Right hindlimb (tissue), 1 donor: ENCODE results near the gene NRXN3.

Experiments
- DNase-seq: peaks from one replicate; pipeline ENCODE4 v3.0.0-alpha.2; 2018

NRXN3 gene

DNA sequence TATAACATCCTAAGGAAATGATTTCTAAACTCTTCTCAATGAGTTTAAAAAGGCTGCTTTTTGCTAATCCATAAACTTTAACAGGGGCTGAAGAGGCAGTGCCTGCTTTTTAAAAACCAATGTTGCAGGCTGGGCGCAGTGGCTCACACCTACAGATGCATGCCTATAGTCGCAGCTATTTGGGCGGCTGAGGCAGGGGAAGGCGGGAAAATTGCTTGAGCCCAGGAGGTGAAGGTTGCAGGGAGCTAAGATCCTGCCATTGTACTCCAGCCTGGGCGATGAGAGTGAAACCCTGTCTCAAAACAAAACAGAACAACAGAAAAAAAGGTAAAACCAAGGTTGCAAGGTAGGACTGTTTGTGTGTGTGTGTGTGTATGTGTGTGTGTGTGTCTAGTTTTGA is 1509.9 kb downstream of the NRXN3 start:
- DNase-seq = no peak

DNA sequence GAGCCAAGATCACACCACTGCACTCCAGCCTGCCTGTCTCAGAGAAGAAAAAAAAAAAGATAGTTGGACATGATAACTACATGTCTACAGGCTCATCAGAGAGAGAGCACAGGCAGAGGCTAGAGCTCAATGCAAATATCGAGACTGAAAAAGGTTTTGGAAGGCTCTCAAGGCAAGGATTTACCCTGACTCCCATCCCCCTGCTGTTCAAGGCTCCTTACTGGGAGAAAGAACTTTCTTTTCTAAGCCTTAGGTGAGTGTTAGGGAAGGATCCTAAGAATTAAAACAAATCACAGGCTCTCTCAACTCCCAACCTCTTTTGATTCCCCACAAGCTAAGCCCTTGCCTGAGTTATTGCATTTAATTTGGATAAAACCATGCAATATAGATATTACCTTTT is 1516.0 kb downstream of the NRXN3 start:
- no peak for DNase-seq

DNA sequence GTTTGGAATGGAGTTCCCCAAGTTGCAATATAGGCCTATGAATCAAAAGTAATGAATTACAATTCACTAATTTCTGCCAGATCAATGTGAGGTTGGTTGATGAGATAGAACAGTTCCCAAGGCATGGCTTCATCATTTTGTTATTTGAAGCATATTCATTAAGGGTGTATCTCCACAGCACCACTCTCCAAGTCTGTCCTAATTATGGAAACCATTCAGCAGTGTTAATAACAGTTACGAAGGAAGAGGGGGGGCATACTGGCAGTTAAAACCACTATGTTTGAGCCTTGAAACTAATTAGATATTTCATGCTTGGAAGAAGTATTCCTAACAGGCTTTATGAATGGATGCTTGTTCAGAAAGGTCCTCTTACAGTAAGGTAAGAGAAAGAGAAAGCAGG is 1520.8 kb downstream of the NRXN3 start:
- DNase-seq = no peak

DNA sequence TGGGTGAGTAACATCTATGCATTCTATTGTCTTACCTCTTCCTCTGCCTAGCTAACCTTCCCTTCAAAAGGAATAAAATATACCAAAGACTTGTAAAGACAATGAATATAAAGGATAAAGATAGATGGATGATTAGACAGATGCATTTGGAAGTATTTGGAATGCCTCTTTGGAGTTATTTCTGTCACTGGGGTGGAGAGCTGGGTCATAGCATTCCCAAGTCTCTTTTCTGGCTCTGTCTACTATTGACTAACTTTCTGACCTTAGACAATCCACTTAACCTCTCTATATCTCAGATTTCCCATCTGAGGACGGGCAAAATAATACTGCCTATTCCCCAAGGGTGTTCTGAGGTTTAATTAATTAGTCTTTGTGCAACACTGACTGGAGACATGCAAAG is 1523.8 kb downstream of the NRXN3 start:
- DNase-seq = no peak

DNA sequence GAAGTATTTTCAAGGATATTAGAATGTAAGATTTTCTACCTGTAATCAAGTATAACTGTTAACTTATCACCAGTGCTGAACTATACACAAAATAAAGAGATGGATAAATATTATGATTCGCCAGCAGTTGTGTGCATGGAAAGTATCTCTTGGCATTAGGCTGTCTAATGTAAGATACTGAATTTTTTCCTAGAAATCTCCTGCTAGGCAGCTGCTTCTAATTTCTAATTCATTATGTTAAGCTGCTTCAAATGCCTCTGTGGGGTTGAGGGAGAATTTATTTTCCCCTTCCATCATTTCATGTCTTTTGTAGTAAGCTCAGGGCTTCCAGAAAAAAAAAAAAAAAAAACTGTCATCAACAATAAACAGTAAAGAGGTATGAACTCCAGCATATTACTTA is 1525.1 kb downstream of the NRXN3 start:
- no peak for DNase-seq

DNA sequence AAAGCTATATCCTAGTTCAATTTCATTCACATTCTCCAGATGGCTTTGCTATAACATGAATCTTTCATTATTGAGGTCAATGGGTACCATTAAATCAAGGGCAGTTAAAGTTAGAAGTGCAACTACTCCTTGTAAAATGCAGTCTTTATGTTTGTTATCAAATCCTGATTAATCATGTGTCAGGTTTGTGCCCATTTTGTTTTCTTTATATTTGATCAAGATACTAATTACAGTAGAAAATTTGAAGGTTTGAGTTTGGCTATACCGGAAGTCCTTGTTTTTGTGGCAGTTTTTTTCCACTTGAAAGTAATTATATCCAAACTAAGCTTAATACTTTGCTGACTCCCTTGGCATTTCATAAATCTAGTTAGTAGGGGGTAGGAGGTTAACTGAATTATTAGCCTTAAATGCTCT is 1528.1 kb downstream of the NRXN3 start:
- DNase-seq = no peak

DNA sequence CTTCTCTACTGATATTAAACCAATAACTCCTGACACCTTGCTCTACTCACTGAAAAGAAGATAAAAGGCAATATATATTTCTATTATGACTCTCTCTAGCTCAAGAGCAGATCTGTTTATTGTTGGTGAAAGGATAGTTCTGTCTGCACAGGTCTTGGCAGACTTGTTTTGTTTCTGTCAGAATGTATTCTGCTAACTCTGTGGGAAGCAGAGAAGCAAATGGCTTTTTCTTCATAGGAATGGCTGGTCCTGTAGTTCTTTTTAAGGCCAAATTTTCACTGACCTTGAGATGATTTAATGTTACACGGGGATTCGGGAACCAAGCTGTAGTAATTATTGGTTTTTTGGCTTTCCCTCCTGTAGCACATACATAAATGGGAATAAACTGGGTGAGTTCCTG is 1529.0 kb downstream of the NRXN3 start:
- no peak for DNase-seq

DNA sequence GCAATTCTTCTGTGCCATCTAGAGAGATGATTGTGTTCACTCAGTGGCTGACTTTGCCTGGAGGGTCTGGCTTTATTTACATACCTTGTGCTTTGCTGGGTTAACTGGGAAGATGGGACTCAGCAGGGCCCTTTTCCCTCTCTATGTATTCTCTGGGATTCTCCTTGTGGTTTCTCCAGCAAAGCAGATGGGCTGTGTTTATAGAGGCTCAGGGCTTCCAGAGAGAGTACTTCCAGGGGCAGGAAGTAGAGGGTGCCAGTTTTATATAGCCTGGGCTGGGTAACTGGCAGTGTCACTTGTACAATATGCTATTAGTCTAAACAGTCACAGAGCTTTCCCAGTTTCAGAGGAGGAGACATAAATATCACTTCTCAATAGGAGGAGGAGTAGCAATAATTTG is 1531.2 kb downstream of the NRXN3 start:
- no peak for DNase-seq

DNA sequence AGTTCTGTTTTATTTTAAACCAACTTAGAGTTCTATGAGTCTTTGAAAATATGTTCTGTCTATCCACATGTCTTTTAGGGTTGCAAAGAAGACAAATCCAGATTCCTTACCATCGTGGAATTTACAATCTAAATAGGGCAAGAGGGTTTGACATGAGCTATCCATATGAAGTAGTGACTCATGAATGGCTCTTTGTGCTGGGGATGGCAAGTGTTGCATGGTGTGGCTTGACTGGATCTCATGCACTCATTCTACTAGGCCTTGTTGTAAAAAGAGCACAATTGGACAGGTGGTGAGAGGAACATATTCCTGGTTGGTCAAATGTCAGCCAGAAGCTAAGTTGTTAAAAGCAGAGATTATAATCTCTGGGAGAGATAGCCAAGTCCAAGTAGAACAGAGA is 1532.0 kb downstream of the NRXN3 start:
- no peak for DNase-seq

DNA sequence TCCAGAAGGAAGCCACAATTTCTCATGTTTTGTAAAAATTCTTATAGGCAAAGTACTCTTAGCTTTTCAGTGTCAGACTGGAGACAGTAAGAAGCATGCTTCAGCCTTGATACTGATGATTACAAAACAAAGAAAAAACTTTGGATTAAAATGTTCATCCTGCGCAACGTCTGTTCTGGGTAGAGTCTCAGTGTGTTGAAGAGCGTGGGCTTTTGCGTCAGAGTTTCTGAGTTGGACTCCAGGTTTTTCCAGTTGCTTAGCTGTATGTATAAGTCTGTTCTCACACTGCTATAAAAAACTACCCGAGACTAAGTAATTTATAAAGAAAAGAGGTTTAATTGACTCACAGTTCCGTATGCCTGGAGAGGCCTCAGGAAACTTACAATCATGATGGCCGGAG is 1533.0 kb downstream of the NRXN3 start:
- DNase-seq = no peak

DNA sequence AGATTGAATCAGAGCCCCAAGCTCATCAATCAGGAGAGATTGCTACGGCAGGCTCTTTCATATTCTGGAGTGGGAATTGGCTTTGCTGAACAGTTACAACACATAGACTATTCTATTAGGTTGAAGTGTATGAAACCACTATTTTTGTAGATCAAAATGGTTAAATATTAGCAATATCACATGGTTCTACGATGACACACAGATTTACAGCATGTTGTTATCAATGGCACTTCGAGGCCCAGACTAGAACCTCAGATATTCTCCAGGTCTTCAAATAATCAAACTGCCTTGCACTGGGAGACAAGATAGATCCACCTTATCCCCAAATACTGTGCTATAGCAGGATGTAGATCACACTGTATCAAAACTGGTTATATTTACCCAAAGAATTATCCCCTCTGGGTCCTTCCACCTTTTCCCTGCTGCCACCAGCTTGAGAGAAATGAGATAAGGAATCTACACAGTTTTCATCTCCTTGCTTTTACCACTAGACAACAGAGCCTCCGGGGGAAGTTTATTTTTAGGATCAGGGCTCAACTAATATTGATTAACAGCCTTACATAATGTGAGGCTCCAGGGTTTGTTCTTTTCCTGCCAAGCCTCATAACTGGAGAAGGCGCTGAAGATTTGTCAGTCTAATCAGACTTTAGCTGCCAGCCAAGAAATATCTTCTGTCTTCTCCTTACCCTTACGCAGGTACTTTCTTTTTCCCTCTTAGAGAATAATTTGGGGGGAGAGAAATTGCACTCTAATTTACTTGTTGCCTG is 1534.1 kb downstream of the NRXN3 start:
- DNase-seq = no peak

DNA sequence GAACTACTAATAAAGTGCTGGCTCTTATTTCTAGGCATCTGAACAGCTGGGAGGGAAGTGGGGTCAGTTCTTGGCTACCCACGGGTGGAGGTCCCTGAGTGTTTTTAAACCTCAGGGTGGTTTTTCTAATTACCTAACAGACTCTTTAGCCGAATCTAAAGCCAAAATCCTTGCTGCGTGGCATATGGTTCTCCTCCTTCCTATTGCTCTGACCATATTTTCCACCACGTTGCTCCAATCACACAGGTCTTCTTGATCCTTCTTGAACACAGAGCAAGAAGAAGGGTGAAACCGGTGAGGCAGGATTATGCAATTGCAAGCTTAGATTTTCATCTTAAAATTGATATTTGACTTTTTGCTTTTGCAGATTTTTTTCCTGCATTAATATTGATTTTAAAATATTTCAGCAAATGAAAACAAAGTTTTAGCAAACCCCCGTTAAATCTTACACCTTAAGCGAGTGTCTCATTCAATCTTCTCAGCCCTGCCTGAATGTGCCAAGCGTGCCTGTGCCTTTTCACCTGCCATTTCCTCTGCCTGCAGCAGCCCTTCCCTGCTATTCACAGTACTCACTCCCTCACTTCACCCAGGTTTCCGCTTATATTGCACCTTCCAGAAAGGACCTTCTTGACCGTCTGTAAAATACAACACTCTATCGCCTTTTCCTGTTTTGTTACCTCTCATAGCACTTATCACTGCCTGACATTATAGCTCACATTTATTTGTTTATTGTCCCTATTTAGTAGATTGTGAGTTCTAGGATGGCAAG is 1535.1 kb downstream of the NRXN3 start:
- DNase-seq = no peak

DNA sequence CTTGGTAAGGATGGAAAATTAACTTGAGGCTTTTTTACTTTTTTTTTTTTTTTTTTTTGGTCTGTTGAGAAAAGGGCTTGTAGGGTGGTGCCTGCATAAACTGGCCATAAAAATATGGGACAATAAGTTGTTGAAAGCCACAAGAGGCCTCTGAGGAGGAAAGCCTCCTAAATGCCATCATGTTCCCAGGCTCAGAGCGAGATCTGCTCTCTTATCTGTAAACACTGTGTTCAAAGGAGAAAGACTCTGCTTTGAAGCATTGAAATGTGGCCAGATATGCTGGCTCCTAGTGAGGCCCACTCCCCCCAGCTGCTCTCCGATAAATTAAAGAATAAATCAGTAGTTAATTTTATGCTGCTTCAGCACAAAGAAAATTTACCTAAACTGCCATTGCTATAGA is 1536.2 kb downstream of the NRXN3 start:
- no peak for DNase-seq

DNA sequence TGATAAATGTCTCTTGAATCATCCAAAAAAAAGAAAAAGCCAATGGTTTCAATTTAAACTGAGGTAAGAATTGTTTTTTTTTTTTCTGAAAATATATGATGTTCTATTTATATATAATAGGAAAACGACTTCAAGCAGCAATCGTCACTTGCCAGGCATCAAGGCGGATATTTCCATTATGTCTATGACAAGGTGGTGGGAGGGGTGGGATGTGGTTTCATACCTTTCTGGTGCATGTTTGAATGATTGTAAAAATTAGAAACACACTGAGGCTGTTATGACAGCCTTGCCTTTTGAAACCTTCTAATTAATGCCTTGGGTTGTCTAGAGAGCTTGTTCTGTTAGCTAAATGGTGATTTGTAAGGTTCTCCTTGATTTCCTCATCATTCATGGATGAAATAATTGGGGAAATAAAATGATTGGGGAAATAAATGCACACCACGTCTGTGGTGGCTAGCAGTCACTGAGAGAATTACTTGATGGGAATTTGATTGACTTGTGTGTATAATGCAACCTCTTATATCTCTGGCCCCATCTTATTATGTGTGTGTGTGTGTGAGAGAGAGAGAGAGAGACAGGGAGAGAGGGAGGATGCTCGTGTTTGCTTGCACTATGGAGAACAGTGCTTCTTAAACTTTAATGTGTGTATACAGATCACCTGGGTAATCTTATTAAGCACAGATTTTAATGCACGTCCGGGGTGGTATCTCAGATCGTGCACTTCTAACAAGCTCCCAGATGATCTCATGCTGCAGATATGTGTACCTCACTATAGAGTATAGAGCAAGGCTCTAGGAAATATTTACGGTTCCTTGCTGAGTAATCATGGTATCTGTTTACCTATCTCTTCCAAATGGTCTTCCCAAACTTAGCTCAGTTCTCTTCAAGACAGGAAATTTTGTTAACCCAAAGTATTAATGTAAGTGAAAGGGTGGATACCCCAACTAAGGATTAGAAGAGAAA is 1538.5 kb downstream of the NRXN3 start:
- DNase-seq = no peak

DNA sequence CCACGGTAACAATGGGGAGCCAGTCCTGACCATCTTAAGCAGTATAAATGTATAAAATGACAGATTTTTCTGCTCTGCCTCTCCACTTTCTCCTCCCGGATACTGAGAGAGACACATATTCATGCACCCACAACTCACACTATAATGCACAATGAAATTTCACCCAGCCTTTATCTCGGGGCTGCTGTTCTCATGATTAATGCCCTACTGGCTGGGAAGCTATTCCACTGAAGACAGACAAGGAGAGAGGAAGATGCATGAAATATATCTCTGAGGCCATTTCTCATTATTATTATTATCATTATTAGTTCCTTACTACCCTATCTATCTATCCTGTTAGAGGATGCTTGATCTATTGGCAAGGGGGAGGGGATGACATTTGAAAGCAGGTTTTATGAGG is 1539.4 kb downstream of the NRXN3 start:
- DNase-seq = no peak

DNA sequence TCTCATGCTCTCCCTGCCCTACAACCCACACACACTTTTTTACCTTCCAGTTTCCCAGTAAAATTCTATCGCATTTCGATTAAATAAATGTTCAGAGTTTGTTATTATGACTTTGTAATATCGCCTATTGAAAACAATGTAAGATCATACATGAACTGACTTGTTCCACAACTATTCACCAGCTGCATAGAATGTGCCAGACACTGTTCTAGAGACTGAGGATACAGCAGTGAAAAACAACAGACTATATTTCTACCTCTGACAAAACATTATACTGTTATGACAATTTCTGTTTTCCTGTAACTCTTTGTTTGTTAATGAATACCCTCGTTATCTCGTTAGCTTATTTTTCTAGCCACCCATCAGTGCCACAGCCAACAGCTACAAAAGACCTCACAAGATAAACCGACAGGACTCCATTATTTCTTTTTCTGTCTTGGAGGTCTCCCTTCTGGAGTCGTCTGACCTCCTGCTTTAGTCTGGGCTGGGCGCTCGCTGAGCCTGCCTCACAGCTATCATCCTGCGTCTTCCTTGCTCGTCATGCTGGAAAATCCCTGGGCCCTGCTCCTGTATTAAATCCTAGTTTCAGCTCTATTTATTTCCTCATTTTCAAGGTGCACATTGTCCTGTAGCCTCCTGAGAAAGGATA is 1542.3 kb downstream of the NRXN3 start:
- DNase-seq = no peak

DNA sequence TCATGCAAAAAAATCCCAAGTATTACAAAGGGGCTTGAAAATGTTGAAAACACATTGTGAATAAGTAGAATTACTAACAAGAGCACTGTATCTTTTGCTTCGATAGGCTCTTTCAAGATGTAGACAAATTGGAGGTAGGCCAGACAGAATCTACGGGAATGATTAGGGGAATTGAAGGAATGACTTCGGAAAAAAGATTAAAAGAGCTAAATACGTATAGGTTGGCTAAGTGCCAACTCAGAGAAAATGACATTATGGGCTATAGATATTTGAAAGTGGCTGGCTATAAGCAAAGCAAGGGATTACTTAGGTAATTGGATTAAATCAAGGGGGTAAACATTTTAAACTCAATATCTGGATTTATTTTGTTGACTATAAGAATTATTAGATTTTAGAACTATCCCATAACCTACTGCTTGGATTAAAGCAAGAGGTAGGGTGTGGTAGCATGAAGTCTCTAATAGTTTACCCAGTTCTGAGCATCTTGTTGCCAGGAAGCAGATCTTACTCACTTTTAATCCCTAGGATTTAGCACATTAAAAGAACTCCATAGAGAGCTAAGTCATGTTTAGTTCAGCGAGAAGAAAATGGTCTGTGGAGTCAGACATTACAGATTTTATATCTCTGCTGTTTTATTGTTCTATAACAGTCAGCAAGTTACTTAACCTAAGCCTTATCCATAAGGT is 1551.4 kb downstream of the NRXN3 start:
- DNase-seq = no peak

DNA sequence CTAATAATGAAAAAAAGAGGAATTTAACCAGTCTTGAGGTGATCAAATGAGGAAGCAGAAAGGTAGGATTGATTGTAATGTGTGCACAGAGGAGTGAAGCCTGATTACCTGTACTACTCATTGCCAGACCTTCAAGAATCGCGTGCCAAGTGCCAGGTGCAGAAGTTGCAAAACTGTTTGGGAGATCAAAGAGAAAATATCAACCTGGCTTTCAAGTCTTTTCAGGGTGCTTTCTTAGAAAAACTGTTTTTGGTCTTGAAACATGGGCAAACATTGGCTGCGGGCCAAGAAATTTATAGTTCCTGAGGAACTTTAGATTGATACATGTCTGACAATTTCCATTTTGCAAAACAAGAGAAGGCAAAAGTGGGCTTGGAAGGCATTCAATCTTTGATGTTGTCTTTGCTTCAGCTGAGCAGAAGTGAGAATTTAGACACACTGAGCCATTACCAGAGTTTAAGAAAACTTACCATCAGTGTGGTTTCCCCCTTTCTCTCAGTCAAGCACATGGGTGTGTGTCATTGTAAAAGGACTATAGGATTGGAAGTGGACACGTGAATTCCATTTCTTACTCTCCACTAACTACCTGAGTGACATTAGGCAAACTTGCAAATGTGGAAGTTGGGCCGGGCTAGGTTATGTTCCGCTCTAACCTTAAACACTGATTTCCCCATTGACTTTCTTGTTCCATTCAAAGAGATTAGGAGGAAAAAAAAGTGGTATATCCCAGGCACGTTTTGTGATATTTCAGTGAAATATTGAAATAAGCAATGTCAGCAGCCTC is 1555.0 kb downstream of the NRXN3 start:
- DNase-seq = no peak

DNA sequence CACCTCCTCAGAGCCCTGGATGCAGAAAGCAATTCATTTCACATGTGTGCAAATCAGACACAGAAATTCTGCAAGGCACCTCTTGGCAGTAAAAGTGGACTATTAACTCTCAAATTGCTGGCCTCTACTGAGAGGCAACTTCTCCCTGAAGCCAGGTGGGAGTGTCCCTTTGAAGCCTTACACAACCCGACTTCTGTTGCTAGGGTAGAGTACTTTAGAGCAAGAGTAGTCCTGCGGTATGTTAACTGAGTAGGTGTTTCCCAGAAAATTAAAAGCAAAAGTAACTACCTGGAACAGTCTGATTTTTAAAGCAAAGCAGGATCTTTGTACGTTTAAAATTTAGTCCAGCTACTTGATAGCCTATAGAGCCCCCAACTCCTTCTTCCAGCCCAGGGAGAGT is 1557.7 kb downstream of the NRXN3 start:
- DNase-seq = no peak

DNA sequence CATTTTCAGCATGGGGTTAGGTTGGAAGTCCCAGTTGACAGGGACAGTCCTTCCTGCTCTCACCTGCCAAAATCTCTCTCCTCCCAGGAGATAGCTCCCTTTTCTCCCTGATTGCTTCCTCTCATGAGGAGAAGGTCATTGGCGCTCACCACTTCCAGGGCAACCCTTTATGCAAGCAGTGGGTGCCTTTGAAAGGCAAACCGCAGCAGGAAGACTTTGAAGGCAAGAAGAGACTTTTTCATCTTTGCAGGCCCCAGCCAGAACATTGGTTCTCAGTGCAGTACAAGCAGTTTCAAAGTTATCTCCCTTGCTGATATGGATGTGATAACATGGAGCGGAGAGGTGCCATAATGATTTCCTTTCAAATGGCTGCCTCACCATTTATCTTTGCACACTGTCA is 1558.2 kb downstream of the NRXN3 start:
- DNase-seq = no peak

DNA sequence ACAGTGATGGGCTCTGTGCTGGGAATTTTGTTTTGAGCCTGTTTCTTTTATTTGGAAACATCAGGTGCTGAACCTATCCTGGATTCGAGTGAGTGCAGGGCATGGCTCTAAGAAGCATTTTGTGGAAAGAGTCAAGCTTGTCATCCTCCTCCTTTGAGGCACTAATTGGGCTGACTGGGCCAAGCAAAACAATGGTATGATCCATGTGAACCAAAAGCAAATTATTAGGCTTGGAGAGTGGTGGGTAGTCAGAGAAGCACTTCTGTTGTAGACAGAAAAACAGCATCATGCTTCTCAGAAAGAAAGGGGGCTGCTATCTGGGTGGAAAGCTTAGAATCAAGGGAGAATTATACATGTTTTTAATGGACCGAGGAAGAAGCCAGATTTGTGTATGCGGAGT is 1559.6 kb downstream of the NRXN3 start:
- DNase-seq = no peak
